ENCODE data around the gene OLFM2. TPM values are rescaled to one million over a fixed set of nuclear protein-coding genes. Genes with fewer than 3 reads are reported as not detected.

Gene OLFM2
- total and polyA plus RNA-seq, 2 of the 4 experiments (the other 2 are of a cell fraction): 2.7 to 5.1 TPM

DNA sequence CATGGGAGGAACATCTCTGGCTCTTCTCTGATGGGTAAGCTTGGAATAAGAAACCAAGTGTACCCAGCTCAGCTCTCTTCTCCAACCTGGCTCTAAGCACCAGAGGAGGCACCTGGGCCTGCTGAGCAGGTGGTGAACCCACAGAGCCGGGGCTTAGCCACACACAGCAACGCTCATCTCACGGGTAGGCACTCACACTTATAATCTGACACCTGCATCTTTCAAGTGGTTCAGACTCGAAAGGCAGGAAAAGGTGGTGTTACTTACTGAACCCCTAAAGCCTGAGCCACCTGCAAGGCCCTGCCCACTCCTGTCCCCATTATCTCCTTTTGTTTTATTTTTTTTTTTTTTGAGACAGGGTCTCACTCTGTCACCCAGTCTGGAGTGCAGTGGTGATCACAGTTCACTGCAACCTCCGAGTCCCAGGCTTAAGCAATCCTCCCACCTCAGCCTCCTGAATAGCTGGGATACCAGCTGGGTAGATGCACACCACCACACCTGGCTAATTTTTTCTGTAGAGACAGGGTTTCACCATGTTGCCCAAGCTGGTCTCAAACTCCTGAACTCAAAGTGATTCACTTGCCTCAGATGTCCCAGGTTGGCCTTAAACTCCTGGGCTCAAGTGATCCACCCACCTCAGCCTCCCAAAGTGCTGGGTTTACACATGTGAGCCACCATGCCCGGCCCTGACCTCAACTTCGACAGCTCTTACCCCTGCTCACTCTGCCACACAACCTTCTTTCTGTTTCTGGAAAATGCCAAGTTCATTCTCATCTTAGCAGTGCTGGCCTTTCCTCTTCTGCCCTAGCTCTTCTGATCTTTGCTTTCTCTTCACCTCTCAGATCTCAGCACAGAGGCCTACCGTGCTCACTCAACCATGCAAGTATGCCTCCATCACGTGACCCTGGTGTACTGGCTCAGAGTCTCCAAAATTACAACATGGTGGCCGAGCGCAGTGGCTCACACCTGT is 127.2 kb downstream of the OLFM2 start:
- peaks cover 0 to 5% of the 10 kb centered on the region in 2 experiments; a peak in 2 of 4 replicates for H3K79me1 ChIP-seq (ENCODE audit: low read depth in 1 of 2, low read length in 2 of 2)
- H3K23ac ChIP-seq (ENCODE audit: low read depth, low read length): no peak overlapping the region
- no peak overlapping the region for H3K4me2 ChIP-seq (ENCODE audit: low read depth, low read length)
- H3K4me3 ChIP-seq (ENCODE audit: insufficient read depth, low read depth, low read length): no peak overlapping the region
- H3K18ac ChIP-seq (ENCODE audit: low read depth, low read length): no peak overlapping the region
- in situ Hi-C loops (cut with MboI; ENCODE audit: low sequenced_read_pairs) (no loop called here), intact Hi-C loops (cut with micrococcal nuclease) (no loop called here), dilution Hi-C loops (cut with HindIII; ENCODE audit: low sequenced_read_pairs, unreplicated experiment) (no loop called here)
- no peak overlapping the region for H2BK20ac ChIP-seq (ENCODE audit: low read depth, low read length)
- no peak overlapping the region for H2AFZ ChIP-seq (replicated peaks; ENCODE audit: low read length, poor library complexity)
- no peak overlapping the region for H4K91ac ChIP-seq (ENCODE audit: insufficient read depth, low read depth, low read length)
- DNase-seq (no peak), ATAC-seq (ENCODE audit: low read depth) (no peak)
- no peak overlapping the region for H3K14ac ChIP-seq (replicated peaks; ENCODE audit: low read depth, low read length)
- no peak overlapping the region for H3K27ac ChIP-seq (ENCODE audit: insufficient read depth, low read length)
- H3K9me3 ChIP-seq (ENCODE audit: control insufficient read depth, insufficient read depth, low read length): no peaks in the 10 kb centered on the region
- H4K20me1 ChIP-seq (ENCODE audit: insufficient read depth, low read length): no peaks in the 10 kb centered on the region; the same call in 1 of the 2 replicates
- 94% methylated on average over 3 of the region's 11 CpGs; no CpG with 5 or more reads in 1 of the 2 experiments for WGBS, 2 experiments (ENCODE audit: extremely low coverage in 2 of 2, insufficient read length in 1 of 2)
- H3K9ac ChIP-seq (ENCODE audit: low read depth, low read length): no peak overlapping the region
- H4K8ac ChIP-seq (ENCODE audit: low read depth in 2 of 2, low read length in 2 of 2): no peak overlapping the region
- no TSS peak for BruUV-seq (replicated peaks)
- no peak overlapping the region for H2BK120ac ChIP-seq (ENCODE audit: low read depth, low read length)
- ChIA-PET CTCF (interaction anchor here (0.6 kb wide), 1 partner anchor 210 kb away, joined by 4 read pairs; no protein-coding TSS in a partner anchor), POLR2A (ENCODE audit: unreplicated experiment) (no interaction called here)
- no peak overlapping the region for H2BK5ac ChIP-seq (ENCODE audit: low read depth, low read length, poor library complexity, severe bottlenecking)
- H3K4me1 ChIP-seq (ENCODE audit: control insufficient read depth, insufficient read depth, low read length): no peaks in the 10 kb centered on the region
- H3K56ac ChIP-seq (ENCODE audit: extremely low read depth, insufficient read depth, low read length): no peak overlapping the region
- H3K4ac ChIP-seq (ENCODE audit: low read depth, low read length): no peak overlapping the region
- H2AK5ac ChIP-seq (ENCODE audit: low read depth, low read length): no peak overlapping the region
- no peak overlapping the region for H2BK15ac ChIP-seq (ENCODE audit: low read depth, low read length)
- no peak overlapping the region for H2AK9ac ChIP-seq (replicated peaks; ENCODE audit: low read depth, low read length, poor library complexity)
- TF ChIP-seq BHLHE40 (IDR thresholded peaks at IDR 0.05; ENCODE audit: low read depth, low read length): no peak
- TF ChIP-seq MAZ (IDR thresholded peaks at IDR 0.05; ENCODE audit: borderline replicate concordance, low read depth, low read length): no peak
- no peak for TF ChIP-seq POLR2A (IDR thresholded peaks at IDR 0.05; ENCODE audit: low read depth, low read length)
- no peak for TF ChIP-seq RCOR1 (IDR thresholded peaks at IDR 0.05; ENCODE audit: insufficient replicate concordance, low read length)
- TF ChIP-seq, protein P1, sequence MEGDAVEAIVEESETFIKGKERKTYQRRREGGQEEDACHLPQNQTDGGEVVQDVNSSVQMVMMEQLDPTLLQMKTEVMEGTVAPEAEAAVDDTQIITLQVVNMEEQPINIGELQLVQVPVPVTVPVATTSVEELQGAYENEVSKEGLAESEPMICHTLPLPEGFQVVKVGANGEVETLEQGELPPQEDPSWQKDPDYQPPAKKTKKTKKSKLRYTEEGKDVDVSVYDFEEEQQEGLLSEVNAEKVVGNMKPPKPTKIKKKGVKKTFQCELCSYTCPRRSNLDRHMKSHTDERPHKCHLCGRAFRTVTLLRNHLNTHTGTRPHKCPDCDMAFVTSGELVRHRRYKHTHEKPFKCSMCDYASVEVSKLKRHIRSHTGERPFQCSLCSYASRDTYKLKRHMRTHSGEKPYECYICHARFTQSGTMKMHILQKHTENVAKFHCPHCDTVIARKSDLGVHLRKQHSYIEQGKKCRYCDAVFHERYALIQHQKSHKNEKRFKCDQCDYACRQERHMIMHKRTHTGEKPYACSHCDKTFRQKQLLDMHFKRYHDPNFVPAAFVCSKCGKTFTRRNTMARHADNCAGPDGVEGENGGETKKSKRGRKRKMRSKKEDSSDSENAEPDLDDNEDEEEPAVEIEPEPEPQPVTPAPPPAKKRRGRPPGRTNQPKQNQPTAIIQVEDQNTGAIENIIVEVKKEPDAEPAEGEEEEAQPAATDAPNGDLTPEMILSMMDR (conservative IDR thresholded peaks at IDR 0.05; ENCODE audit: low read depth, low read length): no peak
- TF ChIP-seq FOS (IDR thresholded peaks at IDR 0.05; ENCODE audit: low read depth, low read length): no peak
- TF ChIP-seq, protein P2, sequence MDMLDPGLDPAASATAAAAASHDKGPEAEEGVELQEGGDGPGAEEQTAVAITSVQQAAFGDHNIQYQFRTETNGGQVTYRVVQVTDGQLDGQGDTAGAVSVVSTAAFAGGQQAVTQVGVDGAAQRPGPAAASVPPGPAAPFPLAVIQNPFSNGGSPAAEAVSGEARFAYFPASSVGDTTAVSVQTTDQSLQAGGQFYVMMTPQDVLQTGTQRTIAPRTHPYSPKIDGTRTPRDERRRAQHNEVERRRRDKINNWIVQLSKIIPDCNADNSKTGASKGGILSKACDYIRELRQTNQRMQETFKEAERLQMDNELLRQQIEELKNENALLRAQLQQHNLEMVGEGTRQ (IDR thresholded peaks at IDR 0.05; ENCODE audit: low read depth, low read length): no peak
- TF ChIP-seq RFX5 (IDR thresholded peaks at IDR 0.05; ENCODE audit: low read depth, low read length): no peak
- TF ChIP-seq CEBPB (IDR thresholded peaks at IDR 0.05; ENCODE audit: low read depth, low read length): no peak
- no peak overlapping the region for H4K5ac ChIP-seq (ENCODE audit: low read depth, low read length)
- peaks cover 49% of the 10 kb centered on the region for H3K36me3 ChIP-seq (ENCODE audit: control insufficient read depth, insufficient read depth, low read length)
- no peaks in the 10 kb centered on the region for H3K9me1 ChIP-seq (ENCODE audit: insufficient read depth, low read length)
- H3K27me3 ChIP-seq (ENCODE audit: control insufficient read depth, insufficient read depth, low read length): no peaks in the 10 kb centered on the region
